GF-D8 (cell line): ENCODE measurements around the gene C9.
"Not testable (repeated sequence)": the region's sequence is repeated elsewhere in the genome, so short reads cannot be mapped to it uniquely, and the experiment has no call there.

Source experiments
- DNase-seq: peaks from one replicate; lab custom pipeline; 2025; lab: John Stamatoyannopoulos, UW

The C9 gene

DNA sequence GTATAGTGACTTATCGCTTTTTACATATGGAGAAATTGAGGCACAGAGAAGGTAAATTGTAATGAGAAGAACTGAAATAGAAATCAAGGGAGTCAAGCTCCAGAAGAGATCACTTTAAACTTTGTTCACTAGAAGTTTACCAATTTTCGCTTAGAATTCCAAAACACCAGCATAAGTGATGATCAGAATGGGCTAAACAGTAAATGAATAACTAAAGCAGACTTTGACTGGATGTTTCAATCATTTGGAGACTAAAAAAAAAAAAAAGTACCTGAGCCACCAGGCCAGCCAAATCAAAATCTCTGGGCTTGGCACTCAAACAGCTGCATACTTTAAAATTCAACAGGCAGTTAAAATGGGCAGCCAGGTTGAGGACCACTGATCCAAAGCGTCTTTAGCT lies 106.7 kb downstream of the C9 start:
- no peak for DNase-seq

DNA sequence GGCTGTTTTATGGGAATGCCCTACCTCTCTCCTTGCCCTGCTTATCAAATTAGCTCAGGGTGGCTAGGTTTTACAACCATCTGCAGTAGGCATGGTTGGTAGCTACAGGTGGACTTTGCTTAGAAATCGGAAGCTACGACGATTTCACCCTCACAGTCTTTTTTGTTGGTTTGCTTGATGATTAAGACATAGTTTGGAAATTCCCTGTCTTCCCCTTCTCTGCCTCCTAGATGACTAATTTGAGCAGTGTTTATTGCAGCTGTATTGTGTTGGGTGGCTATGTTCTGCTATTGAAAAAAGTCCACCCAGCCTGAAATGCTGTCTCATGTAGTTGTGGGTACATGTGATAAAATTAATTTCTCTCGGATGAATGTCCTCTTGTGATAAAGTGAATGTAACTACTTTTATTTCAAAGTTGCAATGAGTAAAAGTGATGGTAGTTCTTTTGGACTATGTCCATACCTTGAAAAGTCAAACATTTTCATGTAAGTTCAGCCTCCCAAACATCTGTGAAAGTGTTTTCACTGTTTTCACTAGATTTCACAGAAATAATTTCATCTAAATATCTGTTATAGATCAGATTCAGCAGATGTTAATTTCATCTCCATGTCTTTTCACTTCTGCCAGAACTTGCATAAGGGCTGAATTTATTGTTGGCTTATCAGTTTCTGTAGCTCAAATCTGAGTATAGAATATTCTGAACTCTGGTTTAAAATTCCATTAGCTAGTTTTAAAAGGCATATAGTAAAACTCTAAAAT lies 107.6 kb downstream of the C9 start:
- no peak for DNase-seq

DNA sequence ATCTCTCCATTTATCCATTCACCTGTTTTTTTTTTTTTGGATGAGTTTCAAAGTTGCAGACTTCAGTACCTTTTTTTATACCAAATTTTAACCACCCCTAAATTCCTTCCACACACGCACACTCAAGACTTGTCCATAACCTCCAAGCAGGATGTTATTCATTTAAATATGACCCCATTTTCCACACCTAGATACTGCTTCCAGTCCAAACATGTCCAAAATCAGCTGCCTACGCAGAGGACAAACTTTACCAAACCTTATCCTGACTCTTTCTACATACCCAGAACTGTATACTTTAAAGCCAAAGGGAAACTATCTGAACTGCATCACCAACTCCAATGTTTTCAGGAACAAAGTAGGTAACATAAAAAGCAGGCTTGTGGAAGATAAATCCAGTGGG lies 108.9 kb downstream of the C9 start:
- no peak for DNase-seq

DNA sequence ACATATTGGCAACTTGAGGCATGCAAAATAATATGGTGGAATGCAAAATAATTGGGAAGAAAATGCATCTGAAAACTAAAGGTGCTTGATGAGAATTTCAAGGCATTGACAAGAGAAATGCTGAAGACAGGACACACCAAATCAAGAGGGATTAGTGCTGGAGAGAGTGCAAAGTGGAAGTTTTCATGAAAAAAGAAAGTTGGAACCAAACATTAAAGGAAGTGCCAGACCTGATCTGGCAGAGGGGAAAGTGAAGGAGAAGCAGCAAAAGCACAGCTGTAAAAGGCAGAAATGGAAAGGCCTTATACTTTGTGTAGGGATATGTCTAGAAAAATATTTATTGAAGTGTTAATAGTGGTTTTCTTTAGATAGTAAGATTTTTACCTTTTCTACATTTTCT lies 109.6 kb downstream of the C9 start:
- DNase-seq: no peak

DNA sequence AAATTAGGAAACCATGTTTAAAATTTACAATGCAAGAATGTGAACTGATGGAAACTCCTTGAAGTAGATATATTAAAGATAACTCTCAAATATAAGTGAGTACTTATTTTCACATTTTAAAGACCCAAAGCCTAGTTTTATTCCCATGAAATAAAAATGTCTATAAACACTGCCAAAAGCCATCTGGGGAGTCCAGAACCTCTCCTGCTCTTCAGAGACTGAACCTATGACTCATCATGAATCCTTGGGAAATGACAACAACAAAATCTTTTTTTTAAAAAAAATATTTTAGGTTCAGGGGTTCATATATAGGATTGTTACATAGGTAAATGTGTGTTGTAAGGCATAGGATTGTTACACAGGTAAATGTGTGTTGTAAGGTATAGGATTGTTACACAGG lies 111.1 kb downstream of the C9 start:
- DNase-seq: no peak

DNA sequence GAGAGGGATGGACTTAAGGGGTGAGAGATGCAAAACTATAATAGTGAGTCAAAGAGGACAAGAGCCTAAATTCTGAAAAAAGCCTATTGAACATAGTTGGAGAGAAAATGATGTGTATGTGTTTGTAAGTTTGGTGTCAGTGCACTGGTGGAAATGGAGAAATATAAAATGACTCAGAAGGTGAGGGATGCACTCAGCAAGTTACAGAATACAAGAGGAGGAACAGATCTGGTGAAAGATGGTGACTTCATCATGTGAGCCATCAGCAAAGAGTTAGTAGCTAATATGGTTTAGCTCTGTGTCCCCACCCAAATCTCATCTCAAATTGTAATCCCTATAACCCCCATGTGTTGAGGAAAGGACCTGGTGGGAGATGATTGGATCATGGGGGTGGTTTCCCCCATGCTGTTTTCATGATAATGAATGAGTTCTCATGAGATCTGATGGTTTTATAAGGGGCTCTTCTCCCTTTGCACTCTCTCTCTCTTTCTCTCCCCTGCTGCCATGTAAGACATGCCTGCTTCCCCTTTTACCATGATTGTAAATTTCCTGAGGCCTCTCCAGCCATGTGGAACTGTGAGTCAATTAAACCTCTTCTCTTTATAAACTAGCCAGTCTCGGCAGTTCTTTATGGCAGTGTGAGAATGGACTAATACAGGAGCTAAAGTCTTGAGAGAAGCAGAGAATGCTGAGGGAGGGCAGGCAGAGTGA lies 114.6 kb downstream of the C9 start:
- DNase-seq: no peak

DNA sequence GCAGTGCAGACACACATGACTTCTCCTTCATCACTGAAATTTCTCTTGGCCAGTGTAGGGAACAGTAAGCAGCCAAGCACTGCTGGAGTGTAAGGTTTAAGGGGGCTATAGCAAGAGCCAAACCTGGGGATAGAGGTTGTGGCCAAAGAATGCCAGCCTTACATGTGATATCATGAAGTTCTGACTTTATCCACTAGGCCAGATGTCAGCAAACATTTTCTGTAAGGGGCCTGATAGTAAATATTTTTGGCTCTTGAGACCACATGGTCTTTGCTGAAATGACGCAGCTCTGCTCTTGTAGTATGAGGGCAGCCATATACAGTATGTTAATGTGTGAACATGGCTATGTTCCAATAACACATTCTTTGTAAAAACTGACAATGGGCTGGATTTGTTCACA lies 115.2 kb downstream of the C9 start:
- DNase-seq: no peak

DNA sequence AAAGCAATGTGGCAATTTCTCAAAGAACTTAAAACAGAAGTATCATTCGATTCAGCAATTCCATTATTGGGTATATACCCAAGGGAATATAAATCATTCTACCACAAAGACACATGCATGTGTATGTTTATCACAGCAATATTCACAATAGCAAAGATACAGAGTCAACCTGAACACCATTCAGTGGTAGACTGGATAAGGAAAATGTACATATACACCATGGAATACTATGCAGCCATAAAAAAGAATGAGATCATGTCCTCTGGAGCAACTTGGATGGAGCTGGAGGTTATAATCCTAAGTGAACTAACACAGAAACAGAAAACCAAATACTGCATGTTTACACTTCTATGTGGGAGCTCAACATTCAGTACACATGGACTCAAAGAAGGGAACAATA lies 123.5 kb downstream of the C9 start:
- no peak for DNase-seq

DNA sequence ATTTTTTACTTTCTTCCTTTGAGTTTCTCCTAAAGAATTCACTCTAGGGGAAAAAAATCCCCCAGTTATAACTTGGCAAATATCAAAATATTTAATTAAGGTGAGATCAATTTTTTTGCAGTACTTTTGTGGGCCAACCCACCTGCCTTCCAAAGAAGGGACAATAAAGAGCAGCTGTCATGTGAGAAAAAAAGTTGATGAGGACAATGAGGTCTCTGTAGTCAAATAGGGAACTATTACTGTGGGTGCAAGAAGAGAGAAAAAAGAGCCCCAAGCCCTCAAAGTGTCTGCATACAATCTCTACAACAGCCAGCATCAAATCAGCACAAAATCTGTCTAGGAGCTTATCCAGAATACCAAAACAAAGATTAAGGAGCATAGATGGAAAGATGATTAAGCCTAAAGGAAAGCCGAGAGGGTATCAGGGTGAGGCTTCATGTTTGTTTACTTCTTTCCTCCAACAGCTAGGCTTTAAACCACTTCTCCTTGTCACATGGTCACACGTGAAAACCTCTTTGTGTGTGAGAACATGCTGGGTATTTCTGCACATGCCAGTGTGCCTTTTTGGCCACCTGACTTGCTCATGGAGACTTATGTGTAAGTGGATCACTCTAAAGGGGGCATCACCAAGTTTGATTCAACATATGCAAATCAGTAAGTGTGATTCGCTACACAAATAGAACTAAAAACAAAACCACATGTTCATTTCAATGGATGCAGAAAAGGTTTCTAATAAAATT lies 125.8 kb downstream of the C9 start:
- DNase-seq: no peak

DNA sequence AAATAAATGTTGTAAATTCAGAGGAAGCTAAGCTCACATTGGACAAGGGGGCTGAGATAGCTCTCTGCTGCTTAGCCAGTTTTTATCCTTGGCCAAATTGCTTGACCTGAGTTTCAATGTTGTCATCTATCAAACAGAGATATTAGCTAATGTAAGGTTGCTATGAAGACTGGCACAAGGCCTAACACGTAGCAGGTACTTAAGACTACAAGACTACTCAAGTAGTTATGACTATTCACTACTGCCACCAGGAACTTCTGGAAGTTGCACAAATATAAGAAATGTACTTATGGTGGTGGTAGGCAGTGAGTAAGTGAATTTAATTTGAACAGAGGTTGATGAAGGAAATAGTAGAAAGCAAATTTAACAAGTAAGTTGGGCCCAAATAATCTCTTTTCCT lies 127.6 kb downstream of the C9 start:
- no peak for DNase-seq

DNA sequence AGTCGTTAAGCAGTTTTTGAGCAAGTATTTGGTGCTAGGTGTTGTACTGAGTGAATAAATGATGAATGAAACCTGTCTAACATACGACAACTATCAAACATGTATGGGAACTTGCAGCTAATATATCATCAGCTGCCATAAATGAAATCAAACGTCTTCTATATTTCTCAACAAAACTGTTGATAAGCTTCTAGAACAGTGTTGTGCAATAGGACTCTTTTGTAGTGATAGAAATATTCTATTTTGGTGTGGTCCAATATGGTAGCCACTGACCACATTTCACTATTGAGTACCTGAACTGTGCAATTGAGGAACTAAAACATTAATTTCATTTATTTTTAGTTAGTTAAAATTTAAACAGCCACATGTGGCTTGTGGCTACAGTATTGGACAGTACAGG lies 128.6 kb downstream of the C9 start:
- no peak for DNase-seq

DNA sequence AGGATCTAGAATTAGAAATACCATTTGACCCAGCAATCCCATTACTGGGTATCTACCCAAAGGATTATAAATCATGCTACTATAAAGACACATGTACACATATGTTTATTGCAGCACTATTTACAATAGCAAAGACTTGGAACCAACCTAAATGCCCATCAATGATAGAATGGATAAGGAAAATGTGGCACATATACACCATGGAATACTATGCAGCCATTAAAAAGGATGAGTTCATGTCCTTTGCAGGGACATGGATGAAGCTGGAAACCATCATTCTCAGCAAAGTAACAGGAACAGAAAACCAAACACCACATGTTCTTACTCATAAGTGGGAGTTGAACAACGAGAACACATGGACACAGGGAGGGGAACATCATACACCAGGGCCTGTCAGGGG lies 129.8 kb downstream of the C9 start:
- DNase-seq: not testable (repeated sequence)
